B cell (primary cell): Measurements from ENCODE around the gene C3orf70. TPM values are rescaled to one million over a fixed set of nuclear protein-coding genes. Genes with fewer than 3 reads are reported as not detected.
A peak's percentile ranks its signal among the peaks of the same experiment; 100 is the strongest.

Experiments used
- ATAC-seq: fragments of 200-7000 bp; cut with Tn5 transposase; one replicate; pipeline ENCODE4 v1.10.0; 2021; ENCODE audit warnings: low read depth, mild to moderate bottlenecking, moderate number of reproducible peaks, moderate library complexity
- CTCF ChIA-PET: fragments of 350-600 bp; sonication (Branson Sonifier 250); formaldehyde crosslinking; loops from one replicate; lab custom pipeline; 2021; ENCODE audit warnings: antibody characterized with exemption, inconsistent platforms; lab: Charles Lee
- POLR2A ChIA-PET: fragments of 350-600 bp; sonication (Branson Sonifier 250); formaldehyde crosslinking; loops from one replicate; lab custom pipeline; 2021; ENCODE audit warnings: antibody characterized with exemption; lab: Charles Lee
- DNase-seq: peaks from one replicate; pipeline ENCODE4 v3.0.0; 2013
- H2AFZ ChIP-seq: 2 replicates; pipeline ENCODE4 v1.6.1; 2012; ENCODE audit warnings: mild to moderate bottlenecking, low read depth, low read length; ENCODE audit not compliant: insufficient read depth, poor library complexity, severe bottlenecking
- H3K27ac ChIP-seq, 2 donors: 1 replicate in 1 of 2; 2 replicates in 1 of 2; pipeline ENCODE4 v1.5.1; 2012 to 2013; ENCODE audit warnings: low read length in 2 of 2, mild to moderate bottlenecking in 2 of 2, moderate library complexity in 1 of 2
- H3K27me3 ChIP-seq, 4 experiments: fragments of 200-600 bp in 1 of 4; sonication (generic) in 1 of 4; replicated peaks in 1 of 4; 1 replicate in 2 of 4; 2 replicates in 2 of 4; pipeline versions ENCODE4 v1.6.1 to v1.7.0; 2013 to 2016; ENCODE audit warnings: low read length in 3 of 4, mild to moderate bottlenecking in 2 of 4, mixed read lengths in 1 of 4, moderate library complexity in 1 of 4; ENCODE audit not compliant: insufficient read depth in 4 of 4, control insufficient read depth in 3 of 4; ENCODE audit errors: control extremely low read depth in 1 of 4
- H3K36me3 ChIP-seq, 2 experiments: replicated peaks in 1 of 2; 1 replicate in 1 of 2; 2 replicates in 1 of 2; pipeline versions ENCODE4 v1.6.1 to v1.7.1; 2013; ENCODE audit warnings: low read length in 1 of 2; ENCODE audit not compliant: insufficient read depth in 2 of 2, control insufficient read depth in 1 of 2; ENCODE audit errors: control extremely low read depth in 1 of 2, extremely low read depth in 1 of 2
- H3K4me1 ChIP-seq, 2 donors: fragments of 200-600 bp in 1 of 2; sonication (generic) in 1 of 2; 1 replicate in 1 of 2; 2 replicates in 1 of 2; pipeline versions ENCODE4 v1.5.1 to v1.6.1; 2013 to 2017; ENCODE audit warnings: low read length in 2 of 2; ENCODE audit not compliant: control insufficient read depth in 2 of 2, insufficient read depth in 2 of 2
- H3K4me2 ChIP-seq: replicated peaks from 2 replicates; pipeline ENCODE3; 2012; ENCODE audit warnings: mild to moderate bottlenecking, low read depth, low read length; ENCODE audit not compliant: poor library complexity, severe bottlenecking
- H3K4me3 ChIP-seq, 5 experiments: fragments of 200-600 bp in 1 of 5; sonication (generic) in 1 of 5; 1 replicate in 3 of 5; 2 replicates in 2 of 5; pipeline versions ENCODE4 v1.5.1 to v1.7.0; 2011 to 2016; ENCODE audit warnings: low read length in 4 of 5, mild to moderate bottlenecking in 4 of 5, low read depth in 2 of 5, control low read depth in 1 of 5, moderate library complexity in 1 of 5; ENCODE audit not compliant: insufficient read depth in 1 of 5; ENCODE audit errors: control extremely low read depth in 1 of 5, extremely low read depth in 1 of 5
- H3K79me2 ChIP-seq: fragments of 200-600 bp; sonication (generic); one replicate; pipeline ENCODE4 v1.6.0; 2016; ENCODE audit warnings: low read length; ENCODE audit not compliant: control insufficient read depth, insufficient read depth
- H3K9ac ChIP-seq: fragments of 200-600 bp; sonication (generic); 2 replicates; pipeline ENCODE4 v1.6.1; 2017; ENCODE audit warnings: mild to moderate bottlenecking, low read length, moderate library complexity
- H3K9me3 ChIP-seq, 3 donors: one replicate each; pipeline versions ENCODE4 v1.6.1 to v1.7.1; 2013; ENCODE audit warnings: low read length in 2 of 3; ENCODE audit not compliant: control insufficient read depth in 2 of 3, insufficient read depth in 1 of 3; ENCODE audit errors: control extremely low read depth in 1 of 3
- H4K20me1 ChIP-seq: 2 replicates; pipeline ENCODE4 v1.6.0; 2012; ENCODE audit warnings: mild to moderate bottlenecking, low read length; ENCODE audit not compliant: insufficient read depth, control insufficient read depth, poor library complexity, severe bottlenecking
- H3K27ac Mint-ChIP-seq: one replicate; pipeline ENCODE4 v1.8.0; 2021; ENCODE audit warnings: mixed read lengths
- H3K27me3 Mint-ChIP-seq: one replicate; pipeline ENCODE4 v1.8.0; 2021; ENCODE audit warnings: mixed read lengths
- H3K4me1 Mint-ChIP-seq: one replicate; pipeline ENCODE4 v1.8.0; 2021; ENCODE audit warnings: mixed read lengths
- H3K4me3 Mint-ChIP-seq: one replicate; pipeline ENCODE4 v1.8.0; 2021; ENCODE audit warnings: mixed read lengths
- H3K9me3 Mint-ChIP-seq: one replicate; pipeline ENCODE4 v1.8.0; 2022; ENCODE audit warnings: mixed read lengths; ENCODE audit not compliant: insufficient read depth
- CTCF ChIP-seq: fragments of 200-600 bp; IDR thresholded peaks from one replicate; pipeline ENCODE4 v1.8.0; 2022; ENCODE audit warnings: antibody characterized with exemption, mild to moderate bottlenecking
- EZH2 ChIP-seq: IDR thresholded peaks from 2 replicates; pipeline ENCODE4 v1.6.1; 2012; ENCODE audit warnings: borderline replicate concordance, low read depth, mild to moderate bottlenecking, moderate library complexity, low read length; ENCODE audit not compliant: insufficient read depth, poor library complexity, severe bottlenecking
- WGBS: methylation state at CpG from one replicate; pipeline ENCODE4 v1.1.5; 2013; ENCODE audit warnings: missing lambda C conversion rate; ENCODE audit not compliant: insufficient coverage; 5-methylcytosine and 5-hydroxymethylcytosine counted together
- intact Hi-C: fragments of 100-400 bp; cut with micrococcal nuclease; formaldehyde crosslinking; loops from one replicate; pipeline ENCODE4 v1.10.0; 2022
- polyA minus RNA-seq: library from RNA; depleted of rRNA, polyadenylated mRNA; stranded (reverse); fragments of >200 nt; gene quantifications from 2 replicates; pipeline ENCODE4 v1.2.3, GENCODE V29; 2012
- polyA plus RNA-seq: library from polyadenylated mRNA; depleted of rRNA; stranded (reverse); fragments of >200 nt; gene quantifications from 2 replicates; pipeline ENCODE4 v1.2.3, GENCODE V29; 2012
- total RNA-seq, 2 donors: library from RNA; stranded (reverse); fragments of 120-200 nt in 1 of 2; gene quantifications; 1 replicate in 1 of 2; 2 replicates in 1 of 2; pipeline versions ENCODE4 v1.2.3 to v1.2.4, GENCODE V29; 2013 to 2022

The C3orf70 gene, protein sequence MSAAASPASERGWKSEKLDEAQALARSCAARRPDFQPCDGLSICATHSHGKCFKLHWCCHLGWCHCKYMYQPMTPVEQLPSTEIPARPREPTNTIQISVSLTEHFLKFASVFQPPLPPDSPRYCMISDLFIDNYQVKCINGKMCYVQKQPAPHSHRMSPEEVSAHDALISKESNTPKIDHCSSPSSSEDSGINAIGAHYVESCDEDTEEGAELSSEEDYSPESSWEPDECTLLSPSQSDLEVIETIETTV
- not detected in 2 replicates for total RNA-seq
- 0.07 TPM for total RNA-seq (2013)
- not detected in 2 replicates for polyA plus RNA-seq
- 0.07 TPM in 1 of 2 replicates, not detected in the other for polyA minus RNA-seq

DNA sequence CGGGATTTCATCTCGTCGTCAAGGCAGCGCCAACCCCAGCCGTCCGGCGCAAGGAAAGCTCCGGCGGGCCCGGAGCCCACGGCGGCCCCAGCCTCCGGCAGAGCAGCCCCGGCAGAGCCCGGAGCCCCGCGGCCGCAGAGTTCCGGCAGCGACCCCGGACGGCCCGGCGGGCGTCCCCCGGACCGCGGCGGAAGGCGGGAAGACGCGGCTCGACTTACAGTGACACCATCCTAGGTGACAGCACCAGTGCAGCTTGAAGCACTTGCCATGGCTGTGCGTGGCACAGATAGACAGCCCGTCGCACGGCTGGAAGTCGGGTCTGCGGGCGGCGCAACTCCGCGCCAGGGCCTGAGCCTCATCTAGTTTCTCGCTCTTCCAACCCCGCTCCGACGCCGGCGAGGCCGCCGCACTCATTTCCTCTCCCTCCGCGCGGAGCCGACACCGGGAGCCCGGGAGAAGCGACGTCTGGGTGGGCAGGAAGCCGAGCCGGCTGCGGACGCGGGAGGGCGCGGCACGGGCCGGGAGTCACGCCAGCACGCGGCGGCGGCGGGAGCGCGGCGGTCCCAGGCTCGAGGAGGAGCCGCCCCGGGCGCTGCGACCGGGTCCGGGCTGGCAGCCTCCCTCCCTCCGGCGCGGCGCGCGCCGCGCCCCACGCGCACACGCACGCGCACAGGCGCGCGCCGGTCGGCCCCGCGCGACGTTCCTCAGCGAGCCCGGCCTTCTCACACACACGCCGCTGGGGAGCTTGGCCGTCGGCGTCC lies at the start of gene C3orf70:
Gene C3orf70, minus strand, starts transcription at position 651 of the 761 bp plus-strand sequence. Its CDS starts 237 bp downstream, at position 414.
- DNase-seq (peak; percentile 54), ATAC-seq (peak; percentile 24)
- Histone ChIP-seq H4K20me1 (no peaks in the 10 kb centered on the region), H3K79me2 (no peaks in the 10 kb centered on the region), H3K9me3 (no peaks in the 10 kb centered on the region), H3K9ac (peak within 1 kb of the TSS; percentile 60), H3K36me3 (no peaks in the 10 kb centered on the region), H3K4me1 (peaks cover 8 to 16% of the 10 kb centered on the region in 2 donors), H3K4me3 (peak within 1 kb of the TSS; percentile 11 to 58 (median 43)), H2AFZ (peak within 1 kb of the TSS; percentile 68), H3K4me2 (peak within 1 kb of the TSS; percentile 85), H3K27me3 (peaks cover 0 to 47% (median 41%) of the 10 kb centered on the region in 4 experiments), H3K27ac (no peak within 1 kb of the TSS)
- ChIA-PET CTCF (interaction anchor here (0.9 kb wide), 1 partner anchor 24 kb away, joined by 4 read pairs; no protein-coding TSS in a partner anchor), POLR2A (no interaction called here)
- Mint-ChIP-seq H3K4me3 (peak within 1 kb of the TSS; percentile 86), H3K27me3 (peaks cover 25% of the 10 kb centered on the region), H3K27ac (no peak within 1 kb of the TSS), H3K9me3 (no peaks in the 10 kb centered on the region), H3K4me1 (peaks cover 5% of the 10 kb centered on the region)
- intact Hi-C loops = no loop called here
- no peak for TF ChIP-seq CTCF
- peak; percentile 82 for TF ChIP-seq EZH2
- whole genome bisulfite sequencing = 1% methylated on average over 113 of the region's 113 CpGs

DNA sequence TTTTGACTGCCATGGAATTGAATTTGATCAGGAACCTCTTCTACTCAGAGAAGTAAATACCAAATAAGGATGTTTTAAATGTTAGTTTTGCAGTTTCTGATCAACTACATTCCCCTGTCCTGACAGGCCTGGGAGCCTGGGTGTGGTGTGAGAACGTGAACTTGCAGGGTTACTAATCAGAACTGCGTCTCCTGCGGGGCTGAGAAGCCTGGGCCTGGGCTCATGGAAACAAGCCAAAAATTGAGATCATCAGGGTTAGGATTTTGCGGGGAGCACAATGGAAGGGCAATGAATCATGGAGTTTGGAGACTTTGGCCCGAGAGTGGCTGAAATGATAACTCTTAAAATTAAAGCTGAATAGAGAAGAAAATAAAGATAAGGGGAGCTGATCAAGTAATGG lies 47.8 kb upstream of the C3orf70 start:
- Mint-ChIP-seq H3K27me3 (no peaks in the 10 kb centered on the region), H3K9me3 (no peaks in the 10 kb centered on the region), H3K4me3 (no peak overlapping the region), H3K27ac (no peak overlapping the region), H3K4me1 (no peaks in the 10 kb centered on the region)
- H3K9ac ChIP-seq = no peak overlapping the region
- H3K9me3 ChIP-seq = no peaks in the 10 kb centered on the region
- no peak for DNase-seq
- no peak overlapping the region for H3K4me3 ChIP-seq
- H4K20me1 ChIP-seq = no peaks in the 10 kb centered on the region
- TF ChIP-seq CTCF (no peak), EZH2 (no peak)
- WGBS = 100% methylated on average over 5 of the region's 5 CpGs
- no peak overlapping the region for H2AFZ ChIP-seq
- intact Hi-C loops = no loop called here
- H3K4me2 ChIP-seq = no peak overlapping the region
- POLR2A ChIA-PET = no interaction called here
- no peak overlapping the region for H3K27ac ChIP-seq
- no peaks in the 10 kb centered on the region for H3K79me2 ChIP-seq
- H3K27me3 ChIP-seq = no peaks in the 10 kb centered on the region
- H3K4me1 ChIP-seq = no peaks in the 10 kb centered on the region
- CTCF ChIA-PET = no interaction called here
- no peaks in the 10 kb centered on the region for H3K36me3 ChIP-seq
- no peak for ATAC-seq
